ENCODE data around the gene KLHL6.

Gene KLHL6

GRCh38 chr3:183563536-183563874 lies 8.0 kb upstream of the KLHL6 start:
- no peak overlapping the region for H3K27ac ChIP-seq (replicated peaks)

GRCh38 chr3:183560607-183561006 lies 5.1 kb upstream of the KLHL6 start:
- H3K27ac ChIP-seq (replicated peaks): no peak overlapping the region
- no peak for TF ChIP-seq CTCF (IDR thresholded peaks at IDR 0.05; ENCODE audit: insufficient read depth, low read length)
- TF ChIP-seq SPI1 (IDR thresholded peaks at IDR 0.05; ENCODE audit: borderline replicate concordance, low read depth): no peak
- no peak overlapping the region for H3K4me3 ChIP-seq (replicated peaks; ENCODE audit: insufficient read depth, low read length)
- no peak for DNase-seq (ENCODE audit: low read depth in 1 of 2, low spot score in 1 of 2)
- no peaks in the 10 kb centered on the region for H3K27me3 ChIP-seq (ENCODE audit: insufficient read depth, poor library complexity, severe bottlenecking)

More at GRCh38 chr3:183563536-183563874, 8.0 kb upstream of the KLHL6 start:
- H3K27me3 ChIP-seq (ENCODE audit: insufficient read depth, poor library complexity, severe bottlenecking): no peaks in the 10 kb centered on the region
- DNase-seq (ENCODE audit: low read depth in 1 of 2, low spot score in 1 of 2): no peak
- no peak for TF ChIP-seq CTCF (IDR thresholded peaks at IDR 0.05; ENCODE audit: insufficient read depth, low read length)
- no peak for TF ChIP-seq SPI1 (IDR thresholded peaks at IDR 0.05; ENCODE audit: borderline replicate concordance, low read depth)
- no peak for TF ChIP-seq REST (IDR thresholded peaks at IDR 0.05; ENCODE audit: insufficient replicate concordance, low read depth)
- TF ChIP-seq POLR2AphosphoS5 (IDR thresholded peaks at IDR 0.05; ENCODE audit: low read depth): no peak
- no peak for TF ChIP-seq GABPA (IDR thresholded peaks at IDR 0.05; ENCODE audit: low read depth)
- no peak overlapping the region for H3K4me3 ChIP-seq (replicated peaks; ENCODE audit: insufficient read depth, low read length)

- H3K27me3 ChIP-seq (ENCODE audit: insufficient read depth, poor library complexity, severe bottlenecking): no peaks in the 10 kb centered on the region
- TF ChIP-seq SPI1 (IDR thresholded peaks at IDR 0.05; ENCODE audit: borderline replicate concordance, low read depth): no peak
- DNase-seq (ENCODE audit: low read depth in 1 of 2, low spot score in 1 of 2): no peak
Observed at GRCh38 chr3:183558495-183558894, 3.0 kb upstream of the KLHL6 start.

GRCh38 chr3:183556722-183557121 lies 1.2 kb upstream of the KLHL6 start:
- DNase-seq (ENCODE audit: low read depth in 1 of 2, low spot score in 1 of 2): no peak
- no peak for TF ChIP-seq REST (IDR thresholded peaks at IDR 0.05; ENCODE audit: insufficient replicate concordance, low read depth)
- no peak for TF ChIP-seq SPI1 (IDR thresholded peaks at IDR 0.05; ENCODE audit: borderline replicate concordance, low read depth)
- no peak for TF ChIP-seq CTCF (IDR thresholded peaks at IDR 0.05; ENCODE audit: insufficient read depth, low read length)
- no peak for TF ChIP-seq GABPA (IDR thresholded peaks at IDR 0.05; ENCODE audit: low read depth)
- no peak for TF ChIP-seq POLR2AphosphoS5 (IDR thresholded peaks at IDR 0.05; ENCODE audit: low read depth)
- Histone ChIP-seq H3K4me3 (replicated peaks; ENCODE audit: insufficient read depth, low read length) (no peak overlapping the region), H3K27me3 (ENCODE audit: insufficient read depth, poor library complexity, severe bottlenecking) (no peaks in the 10 kb centered on the region), H3K27ac (replicated peaks) (no peak overlapping the region)

More at GRCh38 chr3:183558495-183558894, 3.0 kb upstream of the KLHL6 start:
- Histone ChIP-seq H3K4me3 (replicated peaks; ENCODE audit: insufficient read depth, low read length) (no peak overlapping the region), H3K27ac (replicated peaks) (no peak overlapping the region)
